ENCODE data around the gene NPFFR1. TPM values are rescaled to one million over a fixed set of nuclear protein-coding genes. Genes with fewer than 3 reads are reported as not detected.
A peak's percentile ranks its signal among the peaks of the same experiment; 100 is the strongest.
"Not testable (repeated sequence)": the region's sequence is repeated elsewhere in the genome, so short reads cannot be mapped to it uniquely, and the experiment has no call there.

The NPFFR1 gene
- polyA plus RNA-seq, 6 donors from 2014 or later: not detected

- Mint-ChIP-seq H3K4me3 (peak overlapping the region in 4 of 8 donors; percentile 20 to 67 (median 56)), H3K36me3 (no peaks in the 10 kb centered on the region), H3K4me1 (peaks cover 4 to 25% (median 10%) of the 10 kb centered on the region in 3 donors), H3K27ac (peak overlapping the region in 3 of 6 donors; percentile 67 to 80 (median 72)), H3K27me3 (peaks cover 4 to 8% (median 8%) of the 10 kb centered on the region in 3 donors), H3K9me3 (peaks cover 0 to 6% (median 1%) of the 10 kb centered on the region in 7 donors)
- peak in 1 of 2 donors; percentile 6 for ATAC-seq (ENCODE audit: low read depth in 2 of 2)
- no peak for DNase-seq
These were observed 11.5 kb downstream of the NPFFR1 start for GRCh38 chr10:70271996-70272924.

- Mint-ChIP-seq H3K27me3 (peaks cover 9 to 18% (median 14%) of the 10 kb centered on the region in 3 donors), H3K36me3 (no peaks in the 10 kb centered on the region), H3K9me3 (peaks cover 0 to 4% (median 1%) of the 10 kb centered on the region in 7 donors), H3K27ac (no peak overlapping the region), H3K4me1 (peaks cover 4 to 25% (median 10%) of the 10 kb centered on the region in 3 donors), H3K4me3 (no peak overlapping the region)
- ATAC-seq (ENCODE audit: low read depth in 2 of 2) (no peak), DNase-seq (no peak)
These were observed 12.9 kb downstream of the NPFFR1 start for GRCh38 chr10:70270952-70271351.

- peaks cover 19 to 26% (median 21%) of the 10 kb centered on the region in 3 donors for H3K27me3 Mint-ChIP-seq
- peaks cover 4 to 25% (median 10%) of the 10 kb centered on the region in 3 donors for H3K4me1 Mint-ChIP-seq
- no peaks in the 10 kb centered on the region for H3K36me3 Mint-ChIP-seq
- DNase-seq (no peak), ATAC-seq (ENCODE audit: low read depth in 2 of 2) (no peak)
- H3K4me3 Mint-ChIP-seq: no peak overlapping the region
- H3K9me3 Mint-ChIP-seq: peaks cover 0 to 2% (median 0%) of the 10 kb centered on the region in 7 donors
- H3K27ac Mint-ChIP-seq: peak overlapping the region in 1 of 6 donors; percentile 0
These were observed 14.1 kb downstream of the NPFFR1 start for GRCh38 chr10:70269741-70270140.

- H3K4me1 Mint-ChIP-seq: peaks cover 4 to 19% (median 10%) of the 10 kb centered on the region in 3 donors
- no peaks in the 10 kb centered on the region for H3K9me3 Mint-ChIP-seq
- H3K36me3 Mint-ChIP-seq: no peaks in the 10 kb centered on the region
- DNase-seq: no peak
- H3K27me3 Mint-ChIP-seq: peaks cover 23 to 35% (median 28%) of the 10 kb centered on the region in 3 donors
- no peak overlapping the region for H3K4me3 Mint-ChIP-seq
- no peak for ATAC-seq (ENCODE audit: low read depth in 2 of 2)
- no peak overlapping the region for H3K27ac Mint-ChIP-seq
These were observed 15.4 kb downstream of the NPFFR1 start for GRCh38 chr10:70268376-70268775.

GRCh38 chr10:70267161-70267933, 16.5 kb downstream of the NPFFR1 start:
- peaks cover under 1 to 8% (median 6%) of the 10 kb centered on the region in 3 donors for H3K4me1 Mint-ChIP-seq

GRCh38 chr10:70266701-70267100, 17.1 kb downstream of the NPFFR1 start:
- Mint-ChIP-seq H3K27me3 (peaks cover 19 to 41% (median 41%) of the 10 kb centered on the region in 3 donors), H3K9me3 (peaks cover 0 to 8% (median 2%) of the 10 kb centered on the region in 7 donors), H3K4me1 (peaks cover 0 to 3% (median under 1%) of the 10 kb centered on the region in 3 donors), H3K27ac (peak overlapping the region in 2 of 6 donors; percentile 23 to 60), H3K36me3 (peaks cover 2 to 11% of the 10 kb centered on the region in 2 donors), H3K4me3 (no peak overlapping the region)
- no peak for ATAC-seq (ENCODE audit: low read depth in 2 of 2)
- DNase-seq: no peak

More at GRCh38 chr10:70267161-70267933, 16.5 kb downstream of the NPFFR1 start:
- Mint-ChIP-seq H3K36me3 (peaks cover 0 to 4% of the 10 kb centered on the region in 2 donors), H3K27me3 (peaks cover 19 to 37% (median 35%) of the 10 kb centered on the region in 3 donors), H3K4me3 (no peak overlapping the region), H3K9me3 (peaks cover 0 to 5% (median 0%) of the 10 kb centered on the region in 7 donors), H3K27ac (peak overlapping the region in 2 of 6 donors; percentile 49 to 54)
- DNase-seq (no peak), ATAC-seq (ENCODE audit: low read depth in 2 of 2) (no peak)

- H3K27ac Mint-ChIP-seq: no peak overlapping the region
- peaks cover 19 to 47% (median 46%) of the 10 kb centered on the region in 3 donors for H3K27me3 Mint-ChIP-seq
- H3K36me3 Mint-ChIP-seq: peaks cover 8 to 17% of the 10 kb centered on the region in 2 donors
- ATAC-seq (ENCODE audit: low read depth in 2 of 2) (no peak), DNase-seq (no peak)
- H3K4me1 Mint-ChIP-seq: no peaks in the 10 kb centered on the region
- H3K9me3 Mint-ChIP-seq: peaks cover 3 to 14% (median 8%) of the 10 kb centered on the region in 7 donors
- H3K4me3 Mint-ChIP-seq: no peak overlapping the region
These were observed 17.7 kb downstream of the NPFFR1 start for GRCh38 chr10:70266056-70266455.

- peaks cover 5 to 22% (median 11%) of the 10 kb centered on the region in 7 donors for H3K9me3 Mint-ChIP-seq
- peaks cover 9 to 21% of the 10 kb centered on the region in 2 donors for H3K36me3 Mint-ChIP-seq
- H3K27me3 Mint-ChIP-seq: peaks cover 19 to 56% (median 55%) of the 10 kb centered on the region in 3 donors
- ATAC-seq (ENCODE audit: low read depth in 2 of 2) (no peak), DNase-seq (no peak)
- H3K4me1 Mint-ChIP-seq: no peaks in the 10 kb centered on the region
- H3K27ac Mint-ChIP-seq: no peak overlapping the region
- H3K4me3 Mint-ChIP-seq: no peak overlapping the region
These were observed 18.6 kb downstream of the NPFFR1 start for GRCh38 chr10:70265032-70265689.

GRCh38 chr10:70260734-70261133, 23.1 kb downstream of the NPFFR1 start:
- Mint-ChIP-seq H3K4me3 (no peak overlapping the region), H3K9me3 (peaks cover 5 to 24% (median 14%) of the 10 kb centered on the region in 7 donors), H3K4me1 (peaks cover 0 to 7% (median under 1%) of the 10 kb centered on the region in 3 donors), H3K27ac (no peak overlapping the region), H3K27me3 (peaks cover 42 to 85% (median 81%) of the 10 kb centered on the region in 3 donors), H3K36me3 (peaks cover 9 to 21% of the 10 kb centered on the region in 2 donors)
- DNase-seq (no peak), ATAC-seq (ENCODE audit: low read depth in 2 of 2) (no peak)

GRCh38 chr10:70260259-70260658, 23.5 kb downstream of the NPFFR1 start:
- ATAC-seq (ENCODE audit: low read depth in 2 of 2): no peak
- H3K4me1 Mint-ChIP-seq: peaks cover 4 to 11% (median 5%) of the 10 kb centered on the region in 3 donors
- H3K4me3 Mint-ChIP-seq: no peak overlapping the region
- H3K9me3 Mint-ChIP-seq: peaks cover 5 to 24% (median 14%) of the 10 kb centered on the region in 7 donors
- peaks cover 42 to 89% (median 85%) of the 10 kb centered on the region in 3 donors for H3K27me3 Mint-ChIP-seq
- peaks cover 9 to 21% of the 10 kb centered on the region in 2 donors for H3K36me3 Mint-ChIP-seq
- H3K27ac Mint-ChIP-seq: no peak overlapping the region
- no peak for DNase-seq

GRCh38 chr10:70258216-70258615, 25.6 kb downstream of the NPFFR1 start:
- Mint-ChIP-seq H3K36me3 (peaks cover 9 to 21% of the 10 kb centered on the region in 2 donors), H3K27me3 (peaks cover 47 to 90% (median 86%) of the 10 kb centered on the region in 3 donors), H3K4me1 (peaks cover 6 to 11% (median 7%) of the 10 kb centered on the region in 3 donors), H3K27ac (peak overlapping the region in 1 of 6 donors; percentile 44), H3K4me3 (no peak overlapping the region), H3K9me3 (peaks cover 5 to 24% (median 14%) of the 10 kb centered on the region in 7 donors)
- ATAC-seq (ENCODE audit: low read depth in 2 of 2) (no peak), DNase-seq (no peak)

GRCh38 chr10:70257816-70258215, 26.0 kb downstream of the NPFFR1 start:
- not testable (repeated sequence) for H3K4me3 Mint-ChIP-seq; H3K27ac Mint-ChIP-seq; DNase-seq; ATAC-seq (ENCODE audit: low read depth in 2 of 2)
- H3K36me3 Mint-ChIP-seq: peaks cover 9 to 21% of the 10 kb centered on the region in 2 donors
- H3K4me1 Mint-ChIP-seq: peaks cover 6 to 11% (median 7%) of the 10 kb centered on the region in 3 donors
- H3K27me3 Mint-ChIP-seq: peaks cover 51 to 94% (median 90%) of the 10 kb centered on the region in 3 donors
- H3K9me3 Mint-ChIP-seq: peaks cover 5 to 24% (median 14%) of the 10 kb centered on the region in 7 donors
